ENCODE measurements around the gene SEMA3G.

SEMA3G gene

GRCh38 chr3:52394751-52395502 is 50.0 kb downstream of the SEMA3G start:
- no peak for DNase-seq

GRCh38 chr3:52393959-52394670 is 50.8 kb downstream of the SEMA3G start:
- DNase-seq: no peak

- DNase-seq: no peak
Observed at GRCh38 chr3:52393131-52393807, 51.6 kb downstream of the SEMA3G start.

GRCh38 chr3:52392216-52392930 is 52.5 kb downstream of the SEMA3G start:
- DNase-seq: no peak

GRCh38 chr3:52391096-52391495 is 53.8 kb downstream of the SEMA3G start:
- DNase-seq: no peak

GRCh38 chr3:52388933-52389332 is 56.0 kb downstream of the SEMA3G start:
- DNase-seq: no peak

- no peak for DNase-seq
Observed at GRCh38 chr3:52388348-52388821, 56.5 kb downstream of the SEMA3G start.

GRCh38 chr3:52387481-52387880 is 57.4 kb downstream of the SEMA3G start:
- no peak for DNase-seq

- DNase-seq: no peak
Observed at GRCh38 chr3:52385157-52385556, 59.7 kb downstream of the SEMA3G start.

GRCh38 chr3:52384019-52384761 is 60.7 kb downstream of the SEMA3G start:
- no peak for DNase-seq

GRCh38 chr3:52383446-52383845 is 61.5 kb downstream of the SEMA3G start:
- DNase-seq: no peak

Data from NCI-H2081 treated with DMSO at 0.1 percent for 48 hours (cell line).